GM12801 (cell line): ENCODE results near the gene PKP2.

Source experiments
- TF ChIP-seq, protein P1 (sequence below): IDR thresholded peaks from one replicate; pipeline ENCODE4 v1.5.1; 2011; ENCODE audit warnings: control low read depth; ENCODE audit not compliant: insufficient read length; ENCODE audit errors: extremely low read depth

The PKP2 gene

DNA sequence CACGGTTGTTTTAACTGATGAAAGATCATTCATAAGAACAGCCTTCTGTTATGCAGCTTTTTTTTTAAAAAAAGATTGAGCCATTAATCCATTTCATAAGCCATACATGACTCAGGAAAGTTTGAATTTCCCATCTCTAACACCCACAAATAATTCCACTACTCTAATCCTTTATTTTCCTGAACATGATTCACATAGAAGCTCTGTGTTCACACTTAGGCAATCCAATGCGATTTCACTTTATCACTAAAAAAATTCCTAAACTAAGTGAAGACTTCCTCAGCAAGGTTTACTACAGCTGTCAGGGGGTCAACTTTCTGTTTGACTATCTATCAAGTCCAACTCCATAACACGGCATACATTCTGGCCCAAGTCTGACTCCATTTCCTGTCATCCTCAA lies 25.9 kb downstream of the PKP2 start:
- TF ChIP-seq, protein P1, sequence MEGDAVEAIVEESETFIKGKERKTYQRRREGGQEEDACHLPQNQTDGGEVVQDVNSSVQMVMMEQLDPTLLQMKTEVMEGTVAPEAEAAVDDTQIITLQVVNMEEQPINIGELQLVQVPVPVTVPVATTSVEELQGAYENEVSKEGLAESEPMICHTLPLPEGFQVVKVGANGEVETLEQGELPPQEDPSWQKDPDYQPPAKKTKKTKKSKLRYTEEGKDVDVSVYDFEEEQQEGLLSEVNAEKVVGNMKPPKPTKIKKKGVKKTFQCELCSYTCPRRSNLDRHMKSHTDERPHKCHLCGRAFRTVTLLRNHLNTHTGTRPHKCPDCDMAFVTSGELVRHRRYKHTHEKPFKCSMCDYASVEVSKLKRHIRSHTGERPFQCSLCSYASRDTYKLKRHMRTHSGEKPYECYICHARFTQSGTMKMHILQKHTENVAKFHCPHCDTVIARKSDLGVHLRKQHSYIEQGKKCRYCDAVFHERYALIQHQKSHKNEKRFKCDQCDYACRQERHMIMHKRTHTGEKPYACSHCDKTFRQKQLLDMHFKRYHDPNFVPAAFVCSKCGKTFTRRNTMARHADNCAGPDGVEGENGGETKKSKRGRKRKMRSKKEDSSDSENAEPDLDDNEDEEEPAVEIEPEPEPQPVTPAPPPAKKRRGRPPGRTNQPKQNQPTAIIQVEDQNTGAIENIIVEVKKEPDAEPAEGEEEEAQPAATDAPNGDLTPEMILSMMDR, result no peak

DNA sequence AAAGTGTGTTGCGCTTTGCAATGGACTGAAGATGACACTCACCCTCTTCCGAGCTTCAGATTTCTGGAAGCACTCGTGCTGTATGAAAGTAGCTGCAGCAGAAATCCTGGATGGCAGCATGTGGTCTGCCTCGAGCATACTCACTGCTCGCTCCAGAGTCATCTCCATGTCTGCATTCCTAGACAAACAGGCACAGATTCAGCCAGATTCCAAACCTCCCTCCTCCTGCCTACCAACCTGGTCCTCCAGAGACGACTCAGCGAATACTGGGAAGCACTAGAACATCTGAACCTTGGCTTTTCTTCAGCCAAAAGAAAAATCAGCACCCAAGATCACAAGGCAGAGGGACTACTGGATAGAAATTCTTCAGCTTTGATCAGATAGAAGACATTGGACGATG lies 27.7 kb downstream of the PKP2 start:
- TF ChIP-seq, protein P1, result no peak

DNA sequence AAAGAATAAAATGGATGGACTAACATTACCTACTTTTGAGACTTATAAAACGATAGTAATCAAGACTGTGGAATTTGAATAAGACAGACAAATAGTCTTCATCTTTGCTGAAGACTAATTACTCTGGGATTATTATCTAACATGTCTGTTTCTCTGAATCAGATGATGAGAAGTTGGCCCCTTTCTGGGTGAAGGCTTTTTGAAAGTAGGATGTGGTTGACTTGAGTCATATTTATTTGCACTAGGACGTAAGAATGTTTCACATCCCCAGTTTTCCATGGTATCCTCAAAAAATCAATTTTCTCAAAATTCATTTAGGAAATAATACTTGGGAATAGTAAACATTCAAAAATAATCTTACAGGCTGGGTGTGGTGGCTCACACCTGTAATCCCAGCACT lies 31.8 kb downstream of the PKP2 start:
- TF ChIP-seq, protein P1, result no peak

DNA sequence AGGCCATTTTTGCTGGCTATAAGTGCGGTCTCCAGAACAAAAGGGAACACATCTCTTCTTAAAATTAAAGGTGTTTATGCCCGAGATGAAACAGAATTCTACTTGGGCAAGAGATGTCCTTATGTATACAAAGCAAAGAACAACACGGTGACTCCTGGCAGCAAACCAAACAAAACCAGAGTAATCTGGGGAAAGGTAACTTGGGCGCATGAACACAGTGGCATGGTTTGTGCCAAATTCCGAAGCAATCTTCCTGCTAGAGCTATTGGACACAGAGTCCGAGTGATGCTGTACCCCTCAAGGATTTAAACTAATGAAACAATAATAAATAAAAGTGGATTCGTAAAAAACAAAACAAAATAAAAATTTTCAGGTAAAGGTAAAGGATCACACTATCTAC lies 33.4 kb downstream of the PKP2 start:
- TF ChIP-seq, protein P1, result no peak

DNA sequence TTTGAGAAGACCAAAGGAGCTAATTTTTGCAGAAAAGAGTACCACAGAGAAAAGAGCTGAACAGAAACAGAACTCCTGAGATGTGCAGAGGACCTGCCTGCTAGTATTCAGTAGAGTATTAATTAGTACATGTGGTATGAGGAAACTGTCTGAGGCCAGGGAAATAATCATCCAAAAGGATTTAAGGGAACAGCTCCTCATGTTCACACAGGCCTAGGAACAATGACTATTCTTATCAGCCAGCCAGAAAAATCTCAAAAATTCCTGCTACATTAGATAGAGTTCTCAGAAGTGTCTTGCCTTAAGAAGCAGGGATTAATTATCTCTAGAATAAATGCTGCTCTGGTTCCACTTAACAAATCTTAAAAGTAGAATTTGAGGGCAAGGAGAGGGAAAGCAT lies 36.4 kb downstream of the PKP2 start:
- TF ChIP-seq, protein P1, result no peak

DNA sequence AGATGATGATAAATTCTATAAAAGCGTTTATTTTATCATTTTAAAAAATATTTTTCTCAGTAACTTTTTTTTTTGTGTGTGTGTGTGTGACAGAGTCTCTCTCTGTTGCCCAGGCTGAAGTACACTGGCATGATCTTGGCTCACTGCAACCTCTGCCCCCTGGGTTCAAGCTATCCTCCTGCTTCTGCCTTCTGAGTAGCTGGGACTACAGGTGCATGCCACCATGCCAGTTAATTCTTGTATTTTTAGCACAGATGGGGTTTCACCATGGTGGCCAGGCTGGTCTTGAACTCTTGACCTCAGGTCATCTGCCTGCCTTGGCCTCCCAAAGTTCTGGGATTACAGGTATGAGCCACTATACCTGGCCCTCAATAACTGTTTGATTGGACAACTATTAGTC lies 37.2 kb downstream of the PKP2 start:
- TF ChIP-seq, protein P1, result no peak

DNA sequence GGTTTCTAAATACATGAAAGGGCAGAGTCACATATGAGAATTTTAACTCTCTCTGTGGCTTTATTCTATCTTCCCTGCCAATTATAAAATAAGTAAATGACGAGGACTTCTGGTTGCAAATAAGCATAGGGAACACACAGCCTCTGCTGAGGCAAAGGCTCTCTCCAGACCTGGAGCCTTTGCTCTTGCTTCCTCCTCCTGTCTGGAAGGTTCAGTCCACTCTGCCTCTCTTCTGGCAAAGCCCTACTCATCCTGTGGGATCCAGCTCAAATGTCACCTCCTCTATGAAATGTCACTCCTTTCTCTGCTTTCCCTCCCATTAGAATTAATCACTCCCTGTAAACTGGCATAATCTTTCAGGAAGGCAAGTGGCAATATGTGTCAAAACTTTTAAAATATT lies 41.9 kb downstream of the PKP2 start:
- TF ChIP-seq, protein P1, result no peak

DNA sequence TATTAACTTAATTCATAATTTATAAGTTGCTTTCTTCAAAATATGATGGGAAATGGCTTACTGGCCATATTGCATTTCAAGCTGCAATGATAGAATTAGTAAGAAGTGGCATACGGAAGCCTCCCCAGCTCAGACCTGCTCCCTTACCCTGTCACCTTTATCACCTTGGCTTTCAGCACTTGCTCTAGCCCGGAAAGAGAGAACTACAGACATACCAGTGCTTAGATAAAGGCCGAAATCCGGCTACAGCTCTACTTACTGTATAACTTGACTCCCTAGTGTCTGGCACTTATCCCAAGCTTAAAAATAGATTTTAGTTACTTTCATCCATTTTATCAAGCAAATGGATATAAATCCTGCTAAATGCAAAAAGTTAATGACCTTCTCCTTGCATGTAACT lies 42.5 kb downstream of the PKP2 start:
- TF ChIP-seq, protein P1, result no peak
